Measurements from ENCODE around the gene WDR55. TPM values are rescaled to one million over a fixed set of nuclear protein-coding genes. Genes with fewer than 3 reads are reported as not detected.
"Not testable (repeated sequence)": the region's sequence is repeated elsewhere in the genome, so short reads cannot be mapped to it uniquely, and the experiment has no call there.

The WDR55 gene
- total RNA-seq, 2 donors from 2014 or later: 24.6 to 26.1 TPM

GRCh38 chr5:140664030-140664358 is 710 bp upstream of the WDR55 start:
- DNase-seq (ENCODE audit: low spot score): no peak
- H3K4me3 ChIP-seq: peak overlapping the region; percentile 74
- H3K27me3 ChIP-seq (replicated peaks; ENCODE audit: insufficient read depth): no peaks in the 10 kb centered on the region
- H3K36me3 ChIP-seq: peaks cover 44% of the 10 kb centered on the region
- peak overlapping the region; percentile 84 to 89 for H3K27ac ChIP-seq
- no peaks in the 10 kb centered on the region for H3K9me3 ChIP-seq
- peaks cover 7 to 22% of the 10 kb centered on the region in 2 donors for H3K4me1 ChIP-seq (ENCODE audit: control insufficient read depth in 1 of 2, low read depth in 2 of 2)
- no peak for TF ChIP-seq CTCF (IDR thresholded peaks at IDR 0.05)
- no peak for ATAC-seq (ENCODE audit: insufficient number of reproducible peaks, low FRiP score, low read depth)

GRCh38 chr5:140671035-140671434 is 6.3 kb downstream of the WDR55 start:
- not testable (repeated sequence) for DNase-seq (ENCODE audit: low spot score); ATAC-seq (ENCODE audit: insufficient number of reproducible peaks, low FRiP score, low read depth); H3K9me3 ChIP-seq; H3K27ac ChIP-seq; H3K27me3 ChIP-seq (replicated peaks; ENCODE audit: insufficient read depth); H3K4me1 ChIP-seq (ENCODE audit: control insufficient read depth in 1 of 2, low read depth in 2 of 2); H3K4me3 ChIP-seq
- H3K36me3 ChIP-seq: peaks cover 39% of the 10 kb centered on the region

GRCh38 chr5:140671472-140672125 is 6.9 kb downstream of the WDR55 start:
- no peak for DNase-seq (ENCODE audit: low spot score)
- no peak for ATAC-seq (ENCODE audit: insufficient number of reproducible peaks, low FRiP score, low read depth)
- Histone ChIP-seq H3K27me3 (replicated peaks; ENCODE audit: insufficient read depth) (no peaks in the 10 kb centered on the region), H3K36me3 (peaks cover 45% of the 10 kb centered on the region), H3K4me1 (ENCODE audit: control insufficient read depth in 1 of 2, low read depth in 2 of 2) (peaks cover 0 to 3% of the 10 kb centered on the region in 2 donors), H3K9me3 (no peaks in the 10 kb centered on the region), H3K4me3 (no peak overlapping the region), H3K27ac (no peak overlapping the region)
- no peak for TF ChIP-seq CTCF (IDR thresholded peaks at IDR 0.05)

GRCh38 chr5:140672455-140673186 is 7.9 kb downstream of the WDR55 start:
- no peak for ATAC-seq (ENCODE audit: insufficient number of reproducible peaks, low FRiP score, low read depth)
- Histone ChIP-seq H3K4me3 (peak overlapping the region; percentile 21), H3K36me3 (peaks cover 55% of the 10 kb centered on the region), H3K4me1 (ENCODE audit: control insufficient read depth in 1 of 2, low read depth in 2 of 2) (no peaks in the 10 kb centered on the region), H3K27me3 (replicated peaks; ENCODE audit: insufficient read depth) (no peaks in the 10 kb centered on the region), H3K9me3 (no peaks in the 10 kb centered on the region), H3K27ac (no peak overlapping the region)
- TF ChIP-seq CTCF (IDR thresholded peaks at IDR 0.05): no peak
- DNase-seq (ENCODE audit: low spot score): no peak

- no peak for TF ChIP-seq CTCF (IDR thresholded peaks at IDR 0.05)
- no peaks in the 10 kb centered on the region for H3K9me3 ChIP-seq
- no peaks in the 10 kb centered on the region for H3K27me3 ChIP-seq (replicated peaks; ENCODE audit: insufficient read depth)
- H3K36me3 ChIP-seq: peaks cover 61% of the 10 kb centered on the region
- no peaks in the 10 kb centered on the region for H3K4me1 ChIP-seq (ENCODE audit: control insufficient read depth in 1 of 2, low read depth in 2 of 2)
- DNase-seq (ENCODE audit: low spot score) (no peak), ATAC-seq (ENCODE audit: insufficient number of reproducible peaks, low FRiP score, low read depth) (no peak)
- peak within 1 kb of the TSS; percentile 21 for H3K4me3 ChIP-seq
- no peak within 1 kb of the TSS for H3K27ac ChIP-seq
Measured at GRCh38 chr5:140673187-140673976, 8.7 kb downstream of the WDR55 start, which contains the start of gene DND1. Gene DND1 (minus strand): TSS chr5:140673576. CDS start chr5:140673542, 34 bp downstream.
